HuH-7 (cell line): ENCODE data around the gene C18orf32.
"Not testable (repeated sequence)": the region's sequence is repeated elsewhere in the genome, so short reads cannot be mapped to it uniquely, and the experiment has no call there.

ENCODE experiments used
- DNase-seq: peaks from one replicate; pipeline ENCODE4 v3.0.0; 2011; ENCODE audit warnings: low spot score

C18orf32 gene

GRCh38 chr18:49486953-49487710, at the start of gene C18orf32:
Gene C18orf32, minus strand, starts transcription at chr18:49487234. Its CDS starts 3,486 bp downstream, at chr18:49483748.
- peak; percentile 88 for DNase-seq

GRCh38 chr18:49534846-49535601, 48.0 kb upstream of the C18orf32 start:
- DNase-seq: no peak

GRCh38 chr18:49531678-49532153, 44.7 kb upstream of the C18orf32 start:
- DNase-seq: no peak

GRCh38 chr18:49529596-49529995, 42.6 kb upstream of the C18orf32 start:
- DNase-seq: no peak

- no peak for DNase-seq
Measured at GRCh38 chr18:49527631-49528327, 40.7 kb upstream of the C18orf32 start.

- no peak for DNase-seq
Measured at GRCh38 chr18:49525981-49526380, 38.9 kb upstream of the C18orf32 start.

GRCh38 chr18:49524951-49525350, 37.9 kb upstream of the C18orf32 start:
- no peak for DNase-seq

- no peak for DNase-seq
Measured at GRCh38 chr18:49524349-49524748, 37.3 kb upstream of the C18orf32 start.

- DNase-seq: not testable (repeated sequence)
Measured at GRCh38 chr18:49523580-49524093, 36.6 kb upstream of the C18orf32 start.

- no peak for DNase-seq
Measured at GRCh38 chr18:49521216-49521835, 34.3 kb upstream of the C18orf32 start.

GRCh38 chr18:49520661-49521145, 33.7 kb upstream of the C18orf32 start:
- no peak for DNase-seq

GRCh38 chr18:49519101-49519971, 32.3 kb upstream of the C18orf32 start:
- no peak for DNase-seq

GRCh38 chr18:49517483-49517882, 30.4 kb upstream of the C18orf32 start:
- no peak for DNase-seq

- no peak for DNase-seq
Measured at GRCh38 chr18:49515516-49515915, 28.5 kb upstream of the C18orf32 start.

- DNase-seq: not testable (repeated sequence)
Measured at GRCh38 chr18:49515003-49515402, 28.0 kb upstream of the C18orf32 start.

- no peak for DNase-seq
Measured at GRCh38 chr18:49514577-49514976, 27.5 kb upstream of the C18orf32 start.

GRCh38 chr18:49512876-49513275, 25.8 kb upstream of the C18orf32 start:
- DNase-seq: not testable (repeated sequence)

GRCh38 chr18:49510393-49511115, 23.5 kb upstream of the C18orf32 start:
- DNase-seq: peak; percentile 24

GRCh38 chr18:49506438-49506837, 19.4 kb upstream of the C18orf32 start:
- DNase-seq: not testable (repeated sequence)

- no peak for DNase-seq
Measured at GRCh38 chr18:49503931-49504330, 16.9 kb upstream of the C18orf32 start.
